Osteoblast (primary cell): ENCODE results near the gene RYR3. TPM values are rescaled to one million over a fixed set of nuclear protein-coding genes. Genes with fewer than 3 reads are reported as not detected.

Source experiments
- DNase-seq: peaks from one replicate; pipeline ENCODE4 v3.0.0; 2011; ENCODE audit warnings: low spot score, mixed read lengths; ENCODE audit not compliant: insufficient read length; ENCODE audit errors: missing footprints
- H2AFZ ChIP-seq: 2 replicates; pipeline ENCODE4 v1.6.0; 2011; ENCODE audit warnings: mild to moderate bottlenecking, low read length
- H3K27ac ChIP-seq: 2 replicates; pipeline ENCODE4 v1.5.1; 2011; ENCODE audit warnings: mild to moderate bottlenecking, low read depth, low read length, moderate library complexity
- H3K27me3 ChIP-seq: 2 replicates; pipeline ENCODE4 v1.6.0; 2012; ENCODE audit warnings: mild to moderate bottlenecking, control low read depth, inconsistent platforms, low read length, moderate library complexity; ENCODE audit not compliant: insufficient read depth
- H3K36me3 ChIP-seq: 2 replicates; pipeline ENCODE4 v1.5.1; 2011; ENCODE audit warnings: mild to moderate bottlenecking, low read length, control low read depth, moderate library complexity; ENCODE audit not compliant: insufficient read depth
- H3K4me1 ChIP-seq: 2 replicates; pipeline ENCODE4 v1.5.1; 2011; ENCODE audit warnings: mild to moderate bottlenecking, low read length, control low read depth, moderate library complexity; ENCODE audit not compliant: insufficient read depth
- H3K4me2 ChIP-seq: 2 replicates; pipeline ENCODE4 v1.6.0; 2011; ENCODE audit warnings: mild to moderate bottlenecking, low read length; ENCODE audit not compliant: insufficient read depth
- H3K4me3 ChIP-seq: fragments of 200-600 bp; sonication (generic); 3 replicates; pipeline ENCODE4 v1.5.1; 2012; ENCODE audit warnings: mild to moderate bottlenecking, low read length, inconsistent platforms; ENCODE audit not compliant: insufficient read depth
- H3K79me2 ChIP-seq: 2 replicates; pipeline ENCODE4 v1.6.0; 2012; ENCODE audit warnings: mild to moderate bottlenecking, low read length, control low read depth, inconsistent platforms; ENCODE audit not compliant: insufficient read depth
- H3K9me3 ChIP-seq: 2 replicates; pipeline ENCODE4 v1.5.1; 2011; ENCODE audit warnings: low read depth, low read length, control low read depth
- H4K20me1 ChIP-seq: 2 replicates; pipeline ENCODE4 v1.6.0; 2012; ENCODE audit warnings: mild to moderate bottlenecking, low read length, control low read depth; ENCODE audit not compliant: insufficient read depth
- total RNA-seq: library from RNA; depleted of rRNA; stranded (reverse); fragments of >200 nt; gene quantifications from 2 replicates; pipeline ENCODE4 v1.2.3, GENCODE V29; 2012
- TF ChIP-seq, protein P1 (sequence below): IDR thresholded peaks from 2 replicates; pipeline ENCODE4 v1.5.1; 2011; ENCODE audit warnings: mild to moderate bottlenecking, low read depth, low read length, moderate library complexity; ENCODE audit errors: extremely low read depth

RYR3 gene
- total RNA-seq, 1 donor, result not detected

DNA sequence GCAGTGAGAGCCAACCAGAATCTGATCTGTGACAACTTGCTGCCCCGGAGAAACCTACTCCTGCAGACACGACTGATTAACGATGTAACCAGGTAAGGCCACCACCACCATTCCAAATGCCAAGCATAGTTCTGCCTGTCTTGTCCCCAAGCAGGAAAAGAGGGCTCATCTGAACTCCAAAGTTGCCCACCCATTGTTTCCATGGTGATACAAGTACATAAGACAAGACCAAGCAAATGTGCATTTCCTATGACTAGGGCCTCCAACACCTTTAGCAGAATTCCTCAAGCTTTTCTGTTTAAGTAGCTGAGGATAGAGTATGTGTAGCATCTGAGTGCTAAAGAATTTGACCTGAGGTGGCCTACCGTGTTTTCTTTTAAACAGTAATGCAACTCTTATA lies 290.7 kb downstream of the RYR3 start:
- Histone ChIP-seq H2AFZ (no peak overlapping the region), H3K36me3 (no peaks in the 10 kb centered on the region), H3K4me2 (no peak overlapping the region), H3K79me2 (no peaks in the 10 kb centered on the region), H4K20me1 (no peaks in the 10 kb centered on the region), H3K4me1 (no peaks in the 10 kb centered on the region), H3K27me3 (no peaks in the 10 kb centered on the region), H3K27ac (no peak overlapping the region), H3K9me3 (no peaks in the 10 kb centered on the region), H3K4me3 (no peak overlapping the region)
- DNase-seq, result no peak
- TF ChIP-seq, protein P1, sequence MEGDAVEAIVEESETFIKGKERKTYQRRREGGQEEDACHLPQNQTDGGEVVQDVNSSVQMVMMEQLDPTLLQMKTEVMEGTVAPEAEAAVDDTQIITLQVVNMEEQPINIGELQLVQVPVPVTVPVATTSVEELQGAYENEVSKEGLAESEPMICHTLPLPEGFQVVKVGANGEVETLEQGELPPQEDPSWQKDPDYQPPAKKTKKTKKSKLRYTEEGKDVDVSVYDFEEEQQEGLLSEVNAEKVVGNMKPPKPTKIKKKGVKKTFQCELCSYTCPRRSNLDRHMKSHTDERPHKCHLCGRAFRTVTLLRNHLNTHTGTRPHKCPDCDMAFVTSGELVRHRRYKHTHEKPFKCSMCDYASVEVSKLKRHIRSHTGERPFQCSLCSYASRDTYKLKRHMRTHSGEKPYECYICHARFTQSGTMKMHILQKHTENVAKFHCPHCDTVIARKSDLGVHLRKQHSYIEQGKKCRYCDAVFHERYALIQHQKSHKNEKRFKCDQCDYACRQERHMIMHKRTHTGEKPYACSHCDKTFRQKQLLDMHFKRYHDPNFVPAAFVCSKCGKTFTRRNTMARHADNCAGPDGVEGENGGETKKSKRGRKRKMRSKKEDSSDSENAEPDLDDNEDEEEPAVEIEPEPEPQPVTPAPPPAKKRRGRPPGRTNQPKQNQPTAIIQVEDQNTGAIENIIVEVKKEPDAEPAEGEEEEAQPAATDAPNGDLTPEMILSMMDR, result no peak

DNA sequence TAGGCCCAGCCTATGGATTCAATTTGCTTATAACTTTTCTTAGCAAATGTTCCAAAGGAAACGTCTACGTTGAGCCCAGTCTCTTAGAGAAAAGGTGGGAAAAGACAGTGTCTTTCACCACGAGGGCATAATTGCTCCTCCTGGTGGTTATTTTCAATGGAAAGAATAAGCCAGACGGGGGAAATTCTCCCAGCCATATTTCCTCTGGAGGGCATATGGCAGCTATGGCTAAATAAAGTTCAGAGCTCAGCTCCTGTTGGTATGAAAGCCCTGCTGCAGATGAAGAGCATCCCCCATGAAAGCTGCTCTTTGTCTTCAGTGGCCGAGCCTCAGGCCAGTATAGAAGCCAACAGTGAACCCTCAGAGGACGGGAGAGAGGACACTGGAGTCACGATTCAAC lies 297.9 kb downstream of the RYR3 start:
- H3K4me2 ChIP-seq, result no peak overlapping the region
- TF ChIP-seq, protein P1, result peak; percentile 39

DNA sequence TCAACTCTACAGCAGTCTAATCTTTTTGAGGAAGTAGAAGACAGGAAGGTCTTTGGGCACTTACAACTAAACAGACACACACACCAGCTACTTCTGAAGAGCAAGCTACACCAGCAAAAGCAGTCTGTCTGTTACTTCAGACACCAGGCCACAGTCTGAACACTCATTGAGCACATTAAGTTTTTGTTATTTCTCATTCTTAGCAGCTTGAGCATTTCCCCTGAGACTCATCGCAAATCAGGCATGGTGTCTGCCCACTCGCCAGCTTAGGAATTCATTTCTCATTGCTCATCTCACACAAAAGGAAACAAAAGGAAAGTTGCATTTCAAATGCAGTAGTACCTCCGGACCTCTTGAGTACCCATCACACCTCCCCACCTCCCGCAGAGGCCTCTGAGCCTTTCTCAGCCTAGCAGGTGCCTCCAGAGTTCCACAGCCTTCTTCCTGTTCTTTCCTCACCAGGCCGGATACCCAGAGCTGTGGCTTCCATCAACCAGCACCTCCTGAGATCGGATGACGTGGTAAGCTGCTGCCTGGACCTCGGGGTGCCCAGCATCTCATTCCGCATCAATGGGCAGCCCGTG lies 302.0 kb downstream of the RYR3 start:
- TF ChIP-seq, protein P1, result no peak
- Histone ChIP-seq H3K27me3 (no peaks in the 10 kb centered on the region), H4K20me1 (no peaks in the 10 kb centered on the region), H3K4me1 (no peaks in the 10 kb centered on the region), H3K36me3 (no peaks in the 10 kb centered on the region), H2AFZ (no peak overlapping the region), H3K4me3 (no peak overlapping the region), H3K9me3 (no peaks in the 10 kb centered on the region), H3K4me2 (no peak overlapping the region), H3K79me2 (no peaks in the 10 kb centered on the region), H3K27ac (no peak overlapping the region)
- peak; percentile 51 for DNase-seq

More for the DNA sequence above, 297.9 kb downstream of the RYR3 start:
- H3K4me1 ChIP-seq, result no peaks in the 10 kb centered on the region
- H3K9me3 ChIP-seq, result no peaks in the 10 kb centered on the region
- no peak for DNase-seq
- no peaks in the 10 kb centered on the region for H4K20me1 ChIP-seq
- H3K36me3 ChIP-seq, result no peaks in the 10 kb centered on the region
- no peak overlapping the region for H2AFZ ChIP-seq
- no peaks in the 10 kb centered on the region for H3K79me2 ChIP-seq
- H3K4me3 ChIP-seq, result no peak overlapping the region
- no peaks in the 10 kb centered on the region for H3K27me3 ChIP-seq
- no peak overlapping the region for H3K27ac ChIP-seq

DNA sequence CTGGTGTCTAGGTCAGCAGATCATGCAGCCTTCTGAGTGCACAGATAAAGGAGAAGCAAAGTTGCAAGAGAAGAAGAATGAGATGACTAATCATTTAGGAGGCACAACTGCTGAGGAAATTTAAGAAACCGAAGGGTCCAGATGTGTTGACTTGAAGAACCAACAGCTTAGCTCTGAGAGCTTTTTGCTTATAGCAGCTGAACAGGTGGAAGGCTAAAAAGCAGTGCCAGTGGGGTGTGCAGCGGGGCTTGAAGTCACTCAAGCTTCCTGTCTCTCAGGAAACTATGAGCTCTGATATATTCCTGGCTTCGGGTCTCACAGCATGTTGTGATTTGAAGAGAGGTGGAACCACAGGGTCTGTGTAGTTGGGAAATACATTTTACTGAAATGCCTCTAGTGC lies 305.7 kb downstream of the RYR3 start:
- H4K20me1 ChIP-seq, result no peaks in the 10 kb centered on the region
- DNase-seq, result no peak
- H3K27me3 ChIP-seq, result no peaks in the 10 kb centered on the region
- no peaks in the 10 kb centered on the region for H3K9me3 ChIP-seq
- TF ChIP-seq, protein P1, result no peak
- no peak overlapping the region for H2AFZ ChIP-seq
- H3K79me2 ChIP-seq, result no peaks in the 10 kb centered on the region
- H3K4me1 ChIP-seq, result no peaks in the 10 kb centered on the region
- H3K4me3 ChIP-seq, result no peak overlapping the region
- H3K36me3 ChIP-seq, result no peaks in the 10 kb centered on the region
- no peak overlapping the region for H3K27ac ChIP-seq
- no peak overlapping the region for H3K4me2 ChIP-seq
